Vagina (tissue), 2 donors: ENCODE measurements around the gene VPS13C. TPM values are rescaled to one million over a fixed set of nuclear protein-coding genes. Genes with fewer than 3 reads are reported as not detected.
A peak's percentile ranks its signal among the peaks of the same experiment; 100 is the strongest.

Experiments
- DNase-seq, 2 donors: peaks; one replicate each; pipeline ENCODE4 v3.0.0-alpha.2; 2017; ENCODE audit errors: extremely low spot score in 2 of 2
- H3K27ac ChIP-seq: fragments of 200-600 bp; sonication (generic); one replicate; pipeline ENCODE4 v1.5.1; 2019
- H3K27me3 ChIP-seq: fragments of 200-600 bp; sonication (generic); one replicate; pipeline ENCODE4 v1.5.1; 2019
- H3K36me3 ChIP-seq, 2 donors: fragments of 200-600 bp; sonication (generic); one replicate each; pipeline ENCODE4 v1.5.1; 2017 to 2019
- H3K4me1 ChIP-seq: fragments of 200-600 bp; sonication (generic); one replicate; pipeline ENCODE4 v1.5.1; 2019
- H3K4me3 ChIP-seq, 2 donors: fragments of 200-600 bp; sonication (generic); 1 replicate in 1 of 2; 2 replicates in 1 of 2; pipeline ENCODE4 v1.5.1; 2016 to 2019
- H3K9me3 ChIP-seq: fragments of 200-600 bp; sonication (generic); one replicate; pipeline ENCODE4 v1.5.1; 2019
- CTCF ChIP-seq, 3 experiments: fragments of 450-650 bp in 2 of 3; fragments of 200-600 bp in 1 of 3; sonication (generic) in 1 of 3; IDR thresholded peaks; one replicate each; pipeline ENCODE4 v1.5.1; 2017 to 2019; ENCODE audit warnings: antibody characterized with exemption in 3 of 3, mild to moderate bottlenecking in 2 of 3, moderate library complexity in 2 of 3
- POLR2A ChIP-seq, 2 donors: fragments of 450-650 bp; IDR thresholded peaks; one replicate each; pipeline ENCODE4 v1.6.1; 2017; ENCODE audit warnings: antibody characterized with exemption in 2 of 2, mild to moderate bottlenecking in 2 of 2, moderate library complexity in 2 of 2
- POLR2AphosphoS5 ChIP-seq, 2 donors: sonication (generic); formaldehyde crosslinking; IDR thresholded peaks; one replicate each; pipeline ENCODE4 v1.9.0; 2017; ENCODE audit warnings: antibody characterized with exemption in 2 of 2, mild to moderate bottlenecking in 2 of 2, low read depth in 1 of 2; ENCODE audit not compliant: insufficient read depth in 1 of 2
- intact Hi-C: fragments of 100-400 bp; cut with DNase I; formaldehyde crosslinking; loops from one replicate; pipeline ENCODE4 v1.15.1; 2023
- total RNA-seq: library from RNA; depleted of rRNA; stranded (reverse); fragments of >200 nt; gene quantifications from one replicate; pipeline ENCODE4 v1.2.3, GENCODE V29; 2016

The VPS13C gene
- total RNA-seq, 1 donor from 2014 or later = 52.5 TPM

- H3K9me3 ChIP-seq = no peaks in the 10 kb centered on the region
- peaks cover 39% of the 10 kb centered on the region for H3K4me1 ChIP-seq
- intact Hi-C loops = no loop called here
- peak overlapping the region; percentile 81 to 83 for H3K4me3 ChIP-seq
- H3K27me3 ChIP-seq = no peaks in the 10 kb centered on the region
- H3K27ac ChIP-seq = peak overlapping the region; percentile 86
- TF ChIP-seq CTCF (IDR thresholded peaks at IDR 0.05) (no peak), POLR2AphosphoS5 (IDR thresholded peaks at IDR 0.05; ENCODE audit: insufficient read depth in 1 of 2, low read depth in 1 of 2) (no peak)
- no peak for DNase-seq
- H3K36me3 ChIP-seq = no peaks in the 10 kb centered on the region
Observed at GRCh38 chr15:62060896-62061280, 641 bp upstream of the VPS13C start.

GRCh38 chr15:62059816-62060112, 483 bp downstream of the VPS13C start:
- TF ChIP-seq POLR2AphosphoS5 (IDR thresholded peaks at IDR 0.05; ENCODE audit: insufficient read depth in 1 of 2, low read depth in 1 of 2) (no peak), CTCF (IDR thresholded peaks at IDR 0.05) (no peak), POLR2A (IDR thresholded peaks at IDR 0.05) (no peak)
- Histone ChIP-seq H3K4me1 (peaks cover 43% of the 10 kb centered on the region), H3K36me3 (no peaks in the 10 kb centered on the region), H3K4me3 (peak overlapping the region; percentile 81 to 83), H3K9me3 (no peaks in the 10 kb centered on the region), H3K27me3 (no peaks in the 10 kb centered on the region), H3K27ac (peak overlapping the region; percentile 86)
- DNase-seq = no peak
- intact Hi-C loops = no loop called here

GRCh38 chr15:62059108-62059815, 985 bp downstream of the VPS13C start:
- Histone ChIP-seq H3K27me3 (no peaks in the 10 kb centered on the region), H3K27ac (peak overlapping the region; percentile 86), H3K9me3 (no peaks in the 10 kb centered on the region), H3K4me1 (peaks cover 47% of the 10 kb centered on the region), H3K4me3 (peak overlapping the region; percentile 81 to 83), H3K36me3 (no peaks in the 10 kb centered on the region)
- intact Hi-C loops = no loop called here
- TF ChIP-seq CTCF (IDR thresholded peaks at IDR 0.05) (no peak), POLR2A (IDR thresholded peaks at IDR 0.05) (no peak), POLR2AphosphoS5 (IDR thresholded peaks at IDR 0.05; ENCODE audit: insufficient read depth in 1 of 2, low read depth in 1 of 2) (no peak)
- DNase-seq = no peak

GRCh38 chr15:62058327-62059028, 1.8 kb downstream of the VPS13C start:
- TF ChIP-seq POLR2AphosphoS5 (IDR thresholded peaks at IDR 0.05; ENCODE audit: insufficient read depth in 1 of 2, low read depth in 1 of 2) (no peak), POLR2A (IDR thresholded peaks at IDR 0.05) (no peak), CTCF (IDR thresholded peaks at IDR 0.05) (no peak)
- Histone ChIP-seq H3K4me1 (peaks cover 40% of the 10 kb centered on the region), H3K27ac (no peak overlapping the region), H3K27me3 (no peaks in the 10 kb centered on the region), H3K36me3 (no peaks in the 10 kb centered on the region), H3K9me3 (no peaks in the 10 kb centered on the region), H3K4me3 (no peak overlapping the region)
- intact Hi-C loops = no loop called here
- no peak for DNase-seq

GRCh38 chr15:62057341-62057980, 2.8 kb downstream of the VPS13C start:
- H3K4me3 ChIP-seq = no peak overlapping the region
- no peaks in the 10 kb centered on the region for H3K9me3 ChIP-seq
- intact Hi-C loops = no loop called here
- TF ChIP-seq POLR2AphosphoS5 (IDR thresholded peaks at IDR 0.05; ENCODE audit: insufficient read depth in 1 of 2, low read depth in 1 of 2) = no peak
- TF ChIP-seq CTCF (IDR thresholded peaks at IDR 0.05) = no peak
- TF ChIP-seq POLR2A (IDR thresholded peaks at IDR 0.05) = no peak
- no peaks in the 10 kb centered on the region for H3K27me3 ChIP-seq
- peaks cover 37% of the 10 kb centered on the region for H3K4me1 ChIP-seq
- H3K27ac ChIP-seq = no peak overlapping the region
- H3K36me3 ChIP-seq = no peaks in the 10 kb centered on the region
- DNase-seq = no peak
